SK-N-SH treated with all-trans-retinoic acid at 6 μM for 48 hours (cell line): ENCODE measurements around the gene EEF1G.

Experiments
- ATAC-seq: fragments of 200-7000 bp; cut with Tn5 transposase; 3 replicates; pipeline ENCODE4 v1.9.1; 2020; ENCODE audit warnings: mild to moderate bottlenecking, moderate library complexity
- ARNTL ChIP-seq: fragments of 450-650 bp; formaldehyde crosslinking; IDR thresholded peaks from 2 replicates; pipeline ENCODE4 v1.5.0; 2020; ENCODE audit warnings: low read depth, mild to moderate bottlenecking, moderate library complexity, borderline replicate concordance
- BACH2 ChIP-seq: fragments of 250-450 bp; sonication (Bioruptor Pico); IDR thresholded peaks from 2 replicates; pipeline ENCODE4 v1.9.0; 2021; ENCODE audit warnings: mild to moderate bottlenecking, borderline replicate concordance
- CREB5 ChIP-seq: fragments of 250-450 bp; sonication (Bioruptor Pico); IDR thresholded peaks from 2 replicates; pipeline ENCODE4 v1.5.1; 2020; ENCODE audit warnings: low read depth, mild to moderate bottlenecking, moderate library complexity
- CSDC2 ChIP-seq: fragments of 250-450 bp; sonication (Bioruptor Pico); IDR thresholded peaks from 2 replicates; pipeline ENCODE4 v1.5.0; 2020; ENCODE audit warnings: mild to moderate bottlenecking, moderate library complexity
- CSRNP3 ChIP-seq: fragments of 250-450 bp; sonication (Bioruptor Pico); IDR thresholded peaks from 2 replicates; pipeline ENCODE4 v1.5.1; 2021; ENCODE audit warnings: mild to moderate bottlenecking, moderate library complexity
- ESRRG ChIP-seq: fragments of 250-450 bp; sonication (Bioruptor Pico); IDR thresholded peaks from 2 replicates; pipeline ENCODE4 v1.6.1; 2021; ENCODE audit warnings: mild to moderate bottlenecking
- GLIS3 ChIP-seq: fragments of 250-450 bp; sonication (Bioruptor Pico); IDR thresholded peaks from 2 replicates; pipeline ENCODE4 v1.5.0; 2020; ENCODE audit warnings: mild to moderate bottlenecking, moderate library complexity
- ISL1 ChIP-seq: fragments of 250-450 bp; sonication (Bioruptor Pico); IDR thresholded peaks from 2 replicates; pipeline ENCODE4 v2.1.2; 2022; ENCODE audit warnings: mild to moderate bottlenecking, moderate library complexity
- PATZ1 ChIP-seq: fragments of 250-450 bp; sonication (Bioruptor Pico); IDR thresholded peaks from 2 replicates; pipeline ENCODE4 v1.8.0; 2020; ENCODE audit warnings: mild to moderate bottlenecking, moderate library complexity, borderline replicate concordance
- POU6F1 ChIP-seq: fragments of 250-450 bp; sonication (Bioruptor Pico); IDR thresholded peaks from 2 replicates; pipeline ENCODE4 v1.8.0; 2021; ENCODE audit warnings: low read depth, mild to moderate bottlenecking, moderate library complexity, borderline replicate concordance
- PPARA ChIP-seq: fragments of 250-450 bp; sonication (Bioruptor Pico); IDR thresholded peaks from 2 replicates; pipeline ENCODE4 v1.5.0; 2020; ENCODE audit warnings: mild to moderate bottlenecking, borderline replicate concordance
- RARB ChIP-seq: fragments of 250-450 bp; sonication (Bioruptor Pico); IDR thresholded peaks from 2 replicates; pipeline ENCODE4 v1.8.0; 2021; ENCODE audit warnings: mild to moderate bottlenecking, moderate library complexity
- SNAI2 ChIP-seq: fragments of 250-450 bp; sonication (Bioruptor Pico); IDR thresholded peaks from 2 replicates; pipeline ENCODE4 v1.5.0; 2020; ENCODE audit warnings: mild to moderate bottlenecking, moderate library complexity
- TCF4 ChIP-seq: fragments of 250-450 bp; sonication (Bioruptor Pico); IDR thresholded peaks from 2 replicates; pipeline ENCODE4 v1.8.0; 2021; ENCODE audit warnings: mild to moderate bottlenecking, moderate library complexity, borderline replicate concordance
- TOX ChIP-seq: fragments of 250-450 bp; sonication (Bioruptor Pico); IDR thresholded peaks from 2 replicates; pipeline ENCODE4 v1.8.0; 2021; ENCODE audit warnings: mild to moderate bottlenecking, moderate library complexity, borderline replicate concordance
- TSHZ2 ChIP-seq: fragments of 250-450 bp; sonication (Bioruptor Pico); IDR thresholded peaks from 2 replicates; pipeline ENCODE4 v1.5.0; 2020; ENCODE audit warnings: mild to moderate bottlenecking, moderate library complexity
- ZC3H10 ChIP-seq: fragments of 250-450 bp; sonication (Bioruptor Pico); IDR thresholded peaks from 2 replicates; pipeline ENCODE4 v1.5.1; 2021; ENCODE audit warnings: mild to moderate bottlenecking, moderate library complexity
- ZFP3 ChIP-seq: fragments of 250-450 bp; sonication (Bioruptor Pico); IDR thresholded peaks from 2 replicates; pipeline ENCODE4 v1.5.0; 2020; ENCODE audit warnings: mild to moderate bottlenecking, moderate library complexity
- ZFP30 ChIP-seq: fragments of 450-650 bp; formaldehyde crosslinking; IDR thresholded peaks from 2 replicates; pipeline ENCODE4 v1.5.0; 2022; ENCODE audit warnings: mild to moderate bottlenecking, moderate library complexity
- ZNF565 ChIP-seq: fragments of 450-650 bp; formaldehyde crosslinking; conservative IDR thresholded peaks from 2 replicates; pipeline ENCODE4 v1.5.0; 2020; ENCODE audit warnings: low read depth, mild to moderate bottlenecking, moderate library complexity
- ZNF70 ChIP-seq: fragments of 450-650 bp; formaldehyde crosslinking; IDR thresholded peaks from 2 replicates; pipeline ENCODE4 v1.5.0; 2020; ENCODE audit warnings: mild to moderate bottlenecking, moderate library complexity
- ZNF8 ChIP-seq: fragments of 450-650 bp; formaldehyde crosslinking; IDR thresholded peaks from 2 replicates; pipeline ENCODE4 v1.5.0; 2020; ENCODE audit warnings: mild to moderate bottlenecking, moderate library complexity

EEF1G gene

GRCh38 chr11:62605902-62606301 lies 32.2 kb upstream of the EEF1G start (continued):
- TF ChIP-seq PATZ1 (no peak), RARB (CRISPR knock-in tag) (no peak)

GRCh38 chr11:62605467-62605866 lies 31.8 kb upstream of the EEF1G start:
- TF ChIP-seq TCF4 = no peak
- TF ChIP-seq ZNF565 (CRISPR knock-in tag) = no peak
- no peak for TF ChIP-seq CSDC2 (CRISPR knock-in tag)
- TF ChIP-seq TOX = no peak
- no peak for TF ChIP-seq GLIS3 (CRISPR knock-in tag)
- TF ChIP-seq PPARA = no peak
- TF ChIP-seq ZC3H10 (CRISPR knock-in tag) = no peak
- no peak for TF ChIP-seq ISL1
- no peak for TF ChIP-seq CSRNP3 (CRISPR knock-in tag)
- TF ChIP-seq ZNF70 (CRISPR knock-in tag) = no peak
- no peak for TF ChIP-seq ESRRG (CRISPR knock-in tag)
- TF ChIP-seq CREB5 (CRISPR knock-in tag) = no peak
- no peak for TF ChIP-seq ZFP30 (CRISPR knock-in tag)
- TF ChIP-seq POU6F1 (CRISPR knock-in tag) = no peak
- TF ChIP-seq PATZ1 = no peak
- TF ChIP-seq ARNTL (CRISPR knock-in tag) = no peak
- no peak for TF ChIP-seq SNAI2 (CRISPR knock-in tag)
- TF ChIP-seq ZFP3 (CRISPR knock-in tag) = no peak
- TF ChIP-seq BACH2 = no peak
- no peak for ATAC-seq

- ATAC-seq = no peak
- TF ChIP-seq ZC3H10 (CRISPR knock-in tag) (no peak), TCF4 (no peak)
Observed at GRCh38 chr11:62604460-62605120, 30.9 kb upstream of the EEF1G start.

- no peak for ATAC-seq
- TF ChIP-seq ZNF70 (CRISPR knock-in tag) (no peak), RARB (CRISPR knock-in tag) (no peak), ZNF8 (CRISPR knock-in tag) (no peak), ZC3H10 (CRISPR knock-in tag) (no peak), TCF4 (no peak), TSHZ2 (CRISPR knock-in tag) (no peak), PATZ1 (no peak), BACH2 (no peak), GLIS3 (CRISPR knock-in tag) (no peak), ZNF565 (CRISPR knock-in tag) (no peak), PPARA (no peak), CSDC2 (CRISPR knock-in tag) (no peak), ISL1 (no peak), ARNTL (CRISPR knock-in tag) (no peak)
Observed at GRCh38 chr11:62603776-62604299, 30.1 kb upstream of the EEF1G start.
